Calu3 (cell line): ENCODE results near the gene IPO11. TPM values are rescaled to one million over a fixed set of nuclear protein-coding genes. Genes with fewer than 3 reads are reported as not detected.

Experiments used
- BruUV-seq: library from RNA; stranded (reverse); fragments of 400-500 nt; replicated peaks from 2 replicates; lab custom pipeline; 2021; lab: Mats Ljungman, UMichigan
- CTCF ChIA-PET: fragments of 300-600 bp; sonication (Branson Sonifier 250); formaldehyde crosslinking; loops from one replicate; lab custom pipeline; 2022; ENCODE audit warnings: antibody characterized with exemption; lab: Charles Lee
- DNase-seq: peaks from one replicate; pipeline ENCODE4 v3.0.0; 2022
- H3K27ac Mint-ChIP-seq: one replicate; pipeline ENCODE4 v1.8.0; 2022; ENCODE audit warnings: mixed read lengths; ENCODE audit not compliant: unreplicated experiment
- H3K27me3 Mint-ChIP-seq: one replicate; pipeline ENCODE4 v1.8.0; 2022; ENCODE audit warnings: mixed read lengths; ENCODE audit not compliant: unreplicated experiment
- H3K36me3 Mint-ChIP-seq: one replicate; pipeline ENCODE4 v1.8.0; 2022; ENCODE audit warnings: mild to moderate bottlenecking, moderate library complexity, mixed read lengths; ENCODE audit not compliant: insufficient read depth, unreplicated experiment
- H3K4me1 Mint-ChIP-seq: one replicate; pipeline ENCODE4 v1.8.0; 2022; ENCODE audit warnings: mild to moderate bottlenecking, low read depth, mixed read lengths; ENCODE audit not compliant: unreplicated experiment
- H3K4me3 Mint-ChIP-seq: one replicate; pipeline ENCODE4 v1.8.0; 2022; ENCODE audit warnings: mild to moderate bottlenecking, low read depth, moderate library complexity, mixed read lengths; ENCODE audit not compliant: unreplicated experiment
- H3K9me3 Mint-ChIP-seq: one replicate; pipeline ENCODE4 v1.8.0; 2022; ENCODE audit warnings: low read depth, mixed read lengths; ENCODE audit not compliant: unreplicated experiment
- CTCF ChIP-seq: fragments of 200-600 bp; IDR thresholded peaks from one replicate; pipeline ENCODE4 v1.8.0; 2022; ENCODE audit warnings: antibody characterized with exemption; ENCODE audit not compliant: unreplicated experiment
- intact Hi-C: fragments of 100-400 bp; cut with micrococcal nuclease; formaldehyde crosslinking; loops from one replicate; pipeline ENCODE4 v1.10.0; 2022; ENCODE audit not compliant: unreplicated experiment
- total RNA-seq: library from RNA; stranded (reverse); gene quantifications from 2 replicates; pipeline ENCODE4 v1.2.3, GENCODE V29; 2022

Gene IPO11
- total RNA-seq, 1 experiment from 2014 or later: 47.3 TPM

- Mint-ChIP-seq H3K4me3 (no peak overlapping the region), H3K36me3 (no peaks in the 10 kb centered on the region), H3K27ac (no peak overlapping the region), H3K27me3 (no peaks in the 10 kb centered on the region), H3K4me1 (no peaks in the 10 kb centered on the region), H3K9me3 (no peaks in the 10 kb centered on the region)
- intact Hi-C loops: no loop called here
- no peak for DNase-seq
- CTCF ChIA-PET: no interaction called here
- no peak for TF ChIP-seq CTCF
- BruUV-seq: no TSS peak
Observed at GRCh38 chr5:62421414-62421813, 8.9 kb downstream of the IPO11 start.

- no TSS peak for BruUV-seq
- TF ChIP-seq CTCF: no peak
- Mint-ChIP-seq H3K36me3 (no peaks in the 10 kb centered on the region), H3K4me1 (no peaks in the 10 kb centered on the region), H3K9me3 (no peaks in the 10 kb centered on the region), H3K27ac (no peak overlapping the region), H3K27me3 (no peaks in the 10 kb centered on the region), H3K4me3 (no peak overlapping the region)
- CTCF ChIA-PET: no interaction called here
- intact Hi-C loops: no loop called here
- DNase-seq: no peak
Observed at GRCh38 chr5:62424763-62425162, 12.2 kb downstream of the IPO11 start.

GRCh38 chr5:62431735-62432620, 19.4 kb downstream of the IPO11 start:
- Mint-ChIP-seq H3K9me3 (no peaks in the 10 kb centered on the region), H3K27me3 (no peaks in the 10 kb centered on the region), H3K4me1 (no peaks in the 10 kb centered on the region), H3K36me3 (no peaks in the 10 kb centered on the region), H3K27ac (no peak overlapping the region), H3K4me3 (no peak overlapping the region)
- intact Hi-C loops: no loop called here
- CTCF ChIA-PET: interaction anchor here (1.1 to 1.3 kb wide), 2 partner anchors 18 to 28 kb away, joined by 3 read pairs; partner anchors contain the start of gene DIMT1
- no peak for DNase-seq
- BruUV-seq: no TSS peak
- TF ChIP-seq CTCF: no peak

- no peaks in the 10 kb centered on the region for H3K36me3 Mint-ChIP-seq
- no peak for TF ChIP-seq CTCF
Observed at GRCh38 chr5:62432621-62433064, 20.1 kb downstream of the IPO11 start.

More at GRCh38 chr5:62432621-62433064, 20.1 kb downstream of the IPO11 start:
- intact Hi-C loops: no loop called here
- DNase-seq: no peak
- H3K9me3 Mint-ChIP-seq: no peaks in the 10 kb centered on the region
- no peak overlapping the region for H3K4me3 Mint-ChIP-seq
- CTCF ChIA-PET: interaction anchor here (1.1 kb wide), 1 partner anchor 29 kb away, joined by 3 read pairs; the partner anchor contains the start of gene DIMT1
- H3K4me1 Mint-ChIP-seq: no peaks in the 10 kb centered on the region
- no peak overlapping the region for H3K27ac Mint-ChIP-seq
- H3K27me3 Mint-ChIP-seq: no peaks in the 10 kb centered on the region
- BruUV-seq: no TSS peak
